ENCODE results near the gene RBM22.

DNA sequence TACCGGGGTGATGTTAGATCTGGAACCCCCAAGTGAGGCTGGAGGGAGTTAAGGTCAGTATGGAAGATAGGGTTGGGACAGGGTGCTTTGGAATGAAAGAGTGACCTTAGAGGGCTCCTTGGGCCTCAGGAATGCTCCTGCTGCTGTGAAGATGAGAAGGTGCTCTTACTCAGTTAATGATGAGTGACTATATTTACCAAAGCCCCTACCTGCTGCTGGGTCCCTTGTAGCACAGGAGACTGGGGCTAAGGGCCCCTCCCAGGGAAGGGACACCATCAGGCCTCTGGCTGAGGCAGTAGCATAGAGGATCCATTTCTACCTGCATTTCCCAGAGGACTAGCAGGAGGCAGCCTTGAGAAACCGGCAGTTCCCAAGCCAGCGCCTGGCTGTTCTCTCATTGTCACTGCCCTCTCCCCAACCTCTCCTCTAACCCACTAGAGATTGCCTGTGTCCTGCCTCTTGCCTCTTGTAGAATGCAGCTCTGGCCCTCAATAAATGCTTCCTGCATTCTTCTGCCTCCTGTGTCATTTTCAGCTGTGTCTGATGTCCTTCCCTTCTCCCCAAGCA lies 42.1 kb downstream of the RBM22 start:
- TF ChIP-seq, protein P1, sequence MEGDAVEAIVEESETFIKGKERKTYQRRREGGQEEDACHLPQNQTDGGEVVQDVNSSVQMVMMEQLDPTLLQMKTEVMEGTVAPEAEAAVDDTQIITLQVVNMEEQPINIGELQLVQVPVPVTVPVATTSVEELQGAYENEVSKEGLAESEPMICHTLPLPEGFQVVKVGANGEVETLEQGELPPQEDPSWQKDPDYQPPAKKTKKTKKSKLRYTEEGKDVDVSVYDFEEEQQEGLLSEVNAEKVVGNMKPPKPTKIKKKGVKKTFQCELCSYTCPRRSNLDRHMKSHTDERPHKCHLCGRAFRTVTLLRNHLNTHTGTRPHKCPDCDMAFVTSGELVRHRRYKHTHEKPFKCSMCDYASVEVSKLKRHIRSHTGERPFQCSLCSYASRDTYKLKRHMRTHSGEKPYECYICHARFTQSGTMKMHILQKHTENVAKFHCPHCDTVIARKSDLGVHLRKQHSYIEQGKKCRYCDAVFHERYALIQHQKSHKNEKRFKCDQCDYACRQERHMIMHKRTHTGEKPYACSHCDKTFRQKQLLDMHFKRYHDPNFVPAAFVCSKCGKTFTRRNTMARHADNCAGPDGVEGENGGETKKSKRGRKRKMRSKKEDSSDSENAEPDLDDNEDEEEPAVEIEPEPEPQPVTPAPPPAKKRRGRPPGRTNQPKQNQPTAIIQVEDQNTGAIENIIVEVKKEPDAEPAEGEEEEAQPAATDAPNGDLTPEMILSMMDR (IDR thresholded peaks at IDR 0.05; ENCODE audit: low read depth, low read length), result no peak
- no peak for TF ChIP-seq POLR2A (IDR thresholded peaks at IDR 0.05; ENCODE audit: extremely low read depth, insufficient read length)
- TF ChIP-seq, protein P2, sequence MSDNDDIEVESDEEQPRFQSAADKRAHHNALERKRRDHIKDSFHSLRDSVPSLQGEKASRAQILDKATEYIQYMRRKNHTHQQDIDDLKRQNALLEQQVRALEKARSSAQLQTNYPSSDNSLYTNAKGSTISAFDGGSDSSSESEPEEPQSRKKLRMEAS (IDR thresholded peaks at IDR 0.05; ENCODE audit: low read depth, low read length), result no peak

All from NB4 (cell line).